Chondrocyte (in vitro differentiated cells): ENCODE measurements around the gene RWDD2A. TPM values are rescaled to one million over a fixed set of nuclear protein-coding genes. Genes with fewer than 3 reads are reported as not detected.
"Not testable (repeated sequence)": the region's sequence is repeated elsewhere in the genome, so short reads cannot be mapped to it uniquely, and the experiment has no call there.

Experiments used
- DNase-seq: peaks from one replicate; pipeline ENCODE4 v3.0.0; 2021; ENCODE audit warnings: mixed read lengths, low spot score
- H3K27ac Mint-ChIP-seq: one replicate; pipeline ENCODE4 v1.8.0; 2021; ENCODE audit warnings: mild to moderate bottlenecking, moderate library complexity, mixed read lengths; ENCODE audit not compliant: unreplicated experiment
- H3K27me3 Mint-ChIP-seq: 2 replicates; pipeline ENCODE4 v1.8.0; 2021; ENCODE audit warnings: low read depth, mixed read lengths
- H3K36me3 Mint-ChIP-seq: 2 replicates; pipeline ENCODE4 v1.8.0; 2021; ENCODE audit warnings: low read depth, mixed read lengths
- H3K4me1 Mint-ChIP-seq: 2 replicates; pipeline ENCODE4 v1.8.0; 2021; ENCODE audit warnings: low read depth, mild to moderate bottlenecking, mixed read lengths
- H3K4me3 Mint-ChIP-seq: one replicate; pipeline ENCODE4 v1.8.0; 2021; ENCODE audit warnings: mild to moderate bottlenecking, moderate library complexity, mixed read lengths; ENCODE audit not compliant: unreplicated experiment
- H3K9me3 Mint-ChIP-seq: 2 replicates; pipeline ENCODE4 v1.8.0; 2021; ENCODE audit warnings: low read depth, mixed read lengths
- total RNA-seq: library from RNA; stranded (reverse); gene quantifications from 3 replicates; pipeline ENCODE4 v1.2.1, GENCODE V29; 2021
- TF ChIP-seq, protein P1 (sequence below): fragments of 200-600 bp; sonication (generic); IDR thresholded peaks from 2 replicates; pipeline ENCODE4 v1.5.0; 2021; ENCODE audit warnings: antibody characterized with exemption, mild to moderate bottlenecking, moderate library complexity

The RWDD2A gene
- total RNA-seq, 1 donor from 2014 or later = 6.5 TPM

- TF ChIP-seq, protein P1, sequence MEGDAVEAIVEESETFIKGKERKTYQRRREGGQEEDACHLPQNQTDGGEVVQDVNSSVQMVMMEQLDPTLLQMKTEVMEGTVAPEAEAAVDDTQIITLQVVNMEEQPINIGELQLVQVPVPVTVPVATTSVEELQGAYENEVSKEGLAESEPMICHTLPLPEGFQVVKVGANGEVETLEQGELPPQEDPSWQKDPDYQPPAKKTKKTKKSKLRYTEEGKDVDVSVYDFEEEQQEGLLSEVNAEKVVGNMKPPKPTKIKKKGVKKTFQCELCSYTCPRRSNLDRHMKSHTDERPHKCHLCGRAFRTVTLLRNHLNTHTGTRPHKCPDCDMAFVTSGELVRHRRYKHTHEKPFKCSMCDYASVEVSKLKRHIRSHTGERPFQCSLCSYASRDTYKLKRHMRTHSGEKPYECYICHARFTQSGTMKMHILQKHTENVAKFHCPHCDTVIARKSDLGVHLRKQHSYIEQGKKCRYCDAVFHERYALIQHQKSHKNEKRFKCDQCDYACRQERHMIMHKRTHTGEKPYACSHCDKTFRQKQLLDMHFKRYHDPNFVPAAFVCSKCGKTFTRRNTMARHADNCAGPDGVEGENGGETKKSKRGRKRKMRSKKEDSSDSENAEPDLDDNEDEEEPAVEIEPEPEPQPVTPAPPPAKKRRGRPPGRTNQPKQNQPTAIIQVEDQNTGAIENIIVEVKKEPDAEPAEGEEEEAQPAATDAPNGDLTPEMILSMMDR = no peak
- Mint-ChIP-seq H3K4me3 (no peak overlapping the region), H3K9me3 (no peaks in the 10 kb centered on the region), H3K27ac (no peak overlapping the region), H3K27me3 (no peaks in the 10 kb centered on the region), H3K36me3 (peaks cover 42% of the 10 kb centered on the region), H3K4me1 (peaks cover 63% of the 10 kb centered on the region)
- no peak for DNase-seq
These were observed 4.7 kb upstream of the RWDD2A start for GRCh38 chr6:83188501-83188900.

DNA sequence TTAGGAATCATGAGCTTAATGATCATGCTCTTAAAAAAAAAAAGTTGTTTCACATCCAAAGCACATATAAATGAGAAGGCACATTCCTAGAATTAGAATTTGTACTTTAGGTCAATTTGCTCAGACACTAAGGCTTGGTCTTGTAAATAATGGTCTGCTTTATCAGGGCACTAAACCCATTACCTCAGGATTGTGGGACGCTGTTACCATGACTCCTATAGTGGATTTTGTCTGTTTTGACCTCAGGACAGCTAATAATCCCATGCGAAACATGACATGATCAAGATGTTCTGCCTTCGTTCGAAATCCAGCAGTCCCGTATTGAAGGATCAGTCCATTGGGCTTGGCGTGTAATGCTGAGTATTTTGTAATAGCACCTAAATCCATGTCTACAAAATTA, 2.5 kb upstream of the RWDD2A start:
- TF ChIP-seq, protein P1 = no peak
- H3K27ac Mint-ChIP-seq = no peak overlapping the region
- peak overlapping the region; percentile 98 for H3K4me3 Mint-ChIP-seq
- H3K4me1 Mint-ChIP-seq = peaks cover 60% of the 10 kb centered on the region
- no peak for DNase-seq
- H3K27me3 Mint-ChIP-seq = no peaks in the 10 kb centered on the region
- no peaks in the 10 kb centered on the region for H3K9me3 Mint-ChIP-seq
- peaks cover 26% of the 10 kb centered on the region for H3K36me3 Mint-ChIP-seq

- H3K27ac Mint-ChIP-seq = peak overlapping the region; percentile 99
- peaks cover 60% of the 10 kb centered on the region for H3K4me1 Mint-ChIP-seq
- peaks cover 20% of the 10 kb centered on the region for H3K36me3 Mint-ChIP-seq
These were observed 1.2 kb upstream of the RWDD2A start for GRCh38 chr6:83191974-83192373.

GRCh38 chr6:83192456-83192855, 701 bp upstream of the RWDD2A start:
- Mint-ChIP-seq H3K4me3 (peak overlapping the region; percentile 98), H3K27ac (peak overlapping the region; percentile 99), H3K36me3 (peaks cover 21% of the 10 kb centered on the region), H3K27me3 (no peaks in the 10 kb centered on the region), H3K4me1 (peaks cover 63% of the 10 kb centered on the region), H3K9me3 (no peaks in the 10 kb centered on the region)
- DNase-seq = no peak
- TF ChIP-seq, protein P1 = no peak

More at GRCh38 chr6:83191974-83192373, 1.2 kb upstream of the RWDD2A start:
- peak overlapping the region; percentile 98 for H3K4me3 Mint-ChIP-seq
- H3K27me3 Mint-ChIP-seq, H3K9me3 Mint-ChIP-seq, DNase-seq: not testable (repeated sequence)

GRCh38 chr6:83193747-83194566, 800 bp downstream of the RWDD2A start:
- Mint-ChIP-seq H3K4me1 (peaks cover 70% of the 10 kb centered on the region), H3K9me3 (no peaks in the 10 kb centered on the region), H3K36me3 (peaks cover 16% of the 10 kb centered on the region), H3K4me3 (peak overlapping the region; percentile 98), H3K27me3 (no peaks in the 10 kb centered on the region), H3K27ac (peak overlapping the region; percentile 66)
- TF ChIP-seq, protein P1 = no peak
- DNase-seq = no peak
